Activated gamma-delta T cell treated with anti-CD3 and anti-CD28 coated beads, Interleukin-2, amount 50 U/mL, for 16 hours (primary cell): ENCODE results near the gene AMIGO2.

Source experiments
- DNase-seq: peaks from one replicate; pipeline ENCODE4 v3.0.0-alpha.2; 2020; ENCODE audit warnings: low read depth

The AMIGO2 gene

DNA sequence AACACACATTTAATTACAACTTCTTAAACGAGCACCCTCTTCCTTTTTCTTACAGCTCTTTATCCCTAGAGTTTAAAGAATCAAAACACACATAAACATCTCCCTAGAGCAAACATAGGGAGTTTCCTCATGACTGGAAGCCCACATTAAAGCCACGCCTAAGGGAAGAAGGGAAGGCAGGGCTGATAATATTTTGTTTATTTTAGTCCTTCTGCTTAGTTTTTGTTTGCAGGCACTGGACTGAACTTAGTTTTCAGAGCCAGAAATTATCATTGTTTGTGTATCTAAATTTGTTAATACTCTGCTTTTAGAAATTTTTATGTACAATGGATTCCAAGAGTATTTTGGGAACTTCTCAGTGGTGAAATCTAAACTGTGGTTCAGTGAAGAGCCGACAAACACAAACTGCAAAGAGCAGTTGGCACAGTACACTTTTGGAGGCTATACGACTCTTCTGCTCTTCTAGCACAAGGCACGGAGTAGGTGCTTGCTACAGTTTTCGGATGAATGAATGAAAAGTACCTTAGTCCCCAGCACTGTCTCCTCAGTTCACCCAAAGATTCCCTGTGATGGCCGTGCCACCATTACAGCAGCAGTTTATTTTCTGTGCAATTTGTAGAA lies 17.6 kb upstream of the AMIGO2 start:
- no peak for DNase-seq

DNA sequence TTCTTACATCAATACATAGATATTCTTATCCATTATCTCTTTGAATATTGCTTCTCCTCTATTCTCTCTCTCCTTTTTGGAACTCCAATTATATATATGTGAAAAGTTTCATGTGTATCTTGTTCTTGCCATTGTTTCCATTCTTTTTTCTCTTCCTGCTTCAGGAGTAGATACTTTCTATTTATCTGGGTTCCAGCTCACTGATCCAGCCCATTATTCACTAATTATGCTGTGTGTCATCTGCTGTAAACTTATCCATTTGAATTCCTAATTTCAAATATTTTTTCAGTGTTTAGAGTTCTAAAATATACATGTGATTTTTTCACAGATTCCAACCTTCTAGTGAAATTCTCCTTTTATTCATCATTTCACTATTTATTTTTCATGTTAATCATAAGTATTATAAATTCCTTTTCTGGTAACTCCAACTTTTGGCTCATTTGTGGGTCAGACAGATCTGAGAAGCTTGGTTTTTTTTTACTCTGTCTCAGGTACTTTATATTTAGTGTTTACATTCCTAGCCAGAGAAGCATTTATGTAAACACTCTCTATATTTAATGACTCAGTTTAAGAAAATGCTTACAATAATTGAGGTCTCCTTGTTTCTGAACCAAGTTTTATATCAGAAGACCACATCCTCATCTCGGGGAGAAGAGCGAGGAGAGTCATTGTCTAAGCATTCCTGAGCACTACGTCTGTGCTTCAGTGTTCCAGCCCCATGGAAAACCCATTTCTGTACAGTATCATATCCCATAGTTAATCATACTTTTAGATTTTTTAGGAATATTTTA lies 15.9 kb upstream of the AMIGO2 start:
- DNase-seq, result no peak

DNA sequence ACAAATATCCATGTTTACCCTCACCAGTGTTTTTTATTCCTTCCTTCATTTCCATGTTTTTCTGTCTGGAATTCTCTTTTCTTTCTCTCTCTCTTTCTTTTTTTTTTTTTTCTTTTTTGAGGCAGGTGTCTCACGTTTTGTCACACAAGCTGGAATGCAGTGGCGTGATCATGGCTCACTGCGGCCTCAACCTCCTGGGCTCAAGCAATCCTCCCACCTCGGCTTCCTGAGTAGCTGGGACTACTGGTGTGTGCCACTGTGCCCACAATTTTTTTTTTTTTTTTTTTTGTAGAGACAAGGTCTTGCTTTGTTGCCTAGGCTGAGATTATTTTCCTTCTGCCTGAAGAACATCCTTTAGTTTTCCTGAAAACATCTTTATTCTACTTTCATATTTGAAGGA lies 15.0 kb upstream of the AMIGO2 start:
- no peak for DNase-seq

DNA sequence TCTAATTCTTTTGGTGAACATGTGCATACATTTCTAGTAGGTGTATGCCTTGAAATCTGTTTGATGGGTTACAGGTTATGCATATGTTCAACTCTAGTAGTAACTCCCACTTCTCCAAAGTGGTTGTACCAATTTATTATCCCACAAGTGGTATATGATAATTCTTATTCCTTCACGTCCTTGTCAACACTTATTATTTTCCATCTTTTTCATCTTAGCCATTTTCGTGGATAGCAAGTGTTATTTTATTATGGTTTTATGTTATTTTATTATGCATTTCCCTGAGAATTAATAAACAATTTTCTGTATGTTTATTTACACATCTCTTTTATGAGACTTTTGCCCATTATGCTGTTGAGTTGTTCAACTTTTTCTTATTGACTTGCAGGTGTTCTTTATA lies 11.2 kb upstream of the AMIGO2 start:
- no peak for DNase-seq

DNA sequence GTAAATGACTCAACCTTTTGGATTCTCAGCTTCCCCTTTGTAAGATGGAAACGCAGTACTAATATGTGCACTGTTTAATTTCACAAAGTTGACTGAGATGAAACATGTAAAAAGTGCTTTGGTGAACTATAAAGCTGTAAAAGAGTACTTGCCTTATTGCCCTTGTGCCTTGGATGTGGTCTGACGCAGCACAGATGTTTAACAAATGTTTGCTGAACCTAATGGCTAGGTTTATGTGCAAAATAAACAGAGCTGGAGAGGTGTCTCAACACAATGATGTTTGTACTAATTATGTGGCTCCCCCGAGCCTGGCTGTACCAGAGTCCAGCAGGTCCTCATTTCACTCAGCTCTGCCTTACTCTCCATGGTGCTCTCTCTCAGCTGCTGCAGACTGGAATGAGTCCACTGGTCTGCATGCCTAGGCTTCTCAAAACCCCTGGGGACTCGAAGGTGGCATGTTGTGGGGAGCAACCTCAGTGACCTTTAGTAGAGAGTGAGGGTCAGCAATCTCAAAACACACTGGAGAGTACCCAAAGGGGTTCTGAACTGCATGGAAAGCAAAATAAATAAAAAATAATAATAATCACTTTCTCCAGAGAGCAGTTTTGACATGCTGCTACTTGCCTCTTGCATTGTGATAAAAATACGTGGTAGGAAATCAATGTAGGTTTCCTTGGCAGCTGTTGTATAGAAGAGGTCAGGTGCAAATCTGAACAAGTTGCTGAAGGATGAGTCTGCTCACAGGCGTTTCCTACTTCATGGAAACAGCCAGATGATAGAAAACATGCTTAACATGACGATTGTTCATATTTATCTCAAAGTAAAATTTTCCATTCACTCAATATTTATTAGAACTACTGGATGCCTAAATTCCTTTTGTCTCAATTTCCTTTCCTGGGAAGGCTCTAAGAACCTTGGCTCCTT lies 8.5 kb upstream of the AMIGO2 start:
- DNase-seq, result no peak

DNA sequence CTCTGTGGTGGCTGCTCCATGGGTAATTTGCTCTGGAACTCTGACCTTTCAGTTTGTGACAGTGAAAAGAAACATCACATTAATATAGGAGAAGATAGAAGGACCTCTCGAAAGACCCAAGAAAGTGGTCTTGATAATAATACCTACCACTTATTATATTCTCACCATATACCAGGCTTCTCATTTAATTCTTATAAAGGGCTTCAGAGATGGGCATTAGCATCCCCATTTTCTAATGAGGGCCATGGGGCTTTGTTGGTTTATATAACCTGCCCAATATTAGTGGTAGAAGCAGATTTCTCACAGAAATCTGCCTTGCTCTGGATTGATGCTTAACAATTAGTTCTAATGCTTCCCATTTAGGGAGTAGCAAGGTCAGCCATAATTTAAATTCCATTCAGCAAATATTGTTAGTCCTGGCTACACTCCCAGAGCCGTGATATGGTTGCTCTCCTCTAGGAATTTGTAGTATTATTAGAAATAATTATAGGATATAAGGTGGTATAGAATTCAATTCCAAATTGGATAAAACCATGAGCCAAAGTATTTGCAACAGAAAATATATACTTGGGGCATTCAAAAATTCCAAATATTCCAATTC lies 7.4 kb upstream of the AMIGO2 start:
- DNase-seq, result no peak

DNA sequence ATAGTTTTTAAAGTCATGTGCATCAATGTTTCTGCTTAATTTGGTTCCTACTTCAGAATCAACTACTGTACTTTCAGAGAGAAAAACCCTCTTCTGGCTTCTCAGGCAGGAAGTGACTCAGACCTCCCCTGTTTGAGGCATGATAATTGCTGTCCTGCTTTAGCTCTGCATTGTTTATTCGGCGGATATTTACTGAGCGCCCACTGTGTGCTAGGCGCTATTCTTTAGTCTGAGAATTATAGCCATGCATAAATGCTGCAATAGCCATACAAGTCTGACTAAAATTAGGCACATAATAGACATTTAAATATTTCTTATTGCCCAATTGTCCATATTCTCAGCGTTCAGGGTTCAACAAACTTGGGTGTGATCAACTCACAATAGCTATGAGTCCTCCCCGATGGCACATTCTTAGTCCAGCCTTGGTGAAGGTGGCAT lies 6.1 kb upstream of the AMIGO2 start:
- DNase-seq, result peak; percentile 28

DNA sequence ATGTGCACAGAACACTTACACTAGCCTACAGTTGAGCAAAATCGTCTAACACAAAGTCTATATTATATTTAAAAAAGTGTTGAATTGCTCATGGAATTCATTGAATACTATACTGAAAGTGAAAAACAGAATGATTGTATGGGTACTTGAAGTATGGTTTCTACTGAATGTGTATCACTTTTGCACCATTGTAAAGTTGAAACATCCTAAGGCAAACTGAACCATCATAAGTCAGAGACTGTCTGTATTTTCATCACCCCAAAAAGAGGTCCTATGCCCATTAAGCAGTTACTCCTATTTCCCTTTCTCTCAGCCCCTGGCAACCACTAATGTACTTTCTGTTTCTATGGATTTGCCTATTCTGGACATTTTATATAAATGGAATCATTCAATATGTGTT lies 4.4 kb upstream of the AMIGO2 start:
- no peak for DNase-seq

DNA sequence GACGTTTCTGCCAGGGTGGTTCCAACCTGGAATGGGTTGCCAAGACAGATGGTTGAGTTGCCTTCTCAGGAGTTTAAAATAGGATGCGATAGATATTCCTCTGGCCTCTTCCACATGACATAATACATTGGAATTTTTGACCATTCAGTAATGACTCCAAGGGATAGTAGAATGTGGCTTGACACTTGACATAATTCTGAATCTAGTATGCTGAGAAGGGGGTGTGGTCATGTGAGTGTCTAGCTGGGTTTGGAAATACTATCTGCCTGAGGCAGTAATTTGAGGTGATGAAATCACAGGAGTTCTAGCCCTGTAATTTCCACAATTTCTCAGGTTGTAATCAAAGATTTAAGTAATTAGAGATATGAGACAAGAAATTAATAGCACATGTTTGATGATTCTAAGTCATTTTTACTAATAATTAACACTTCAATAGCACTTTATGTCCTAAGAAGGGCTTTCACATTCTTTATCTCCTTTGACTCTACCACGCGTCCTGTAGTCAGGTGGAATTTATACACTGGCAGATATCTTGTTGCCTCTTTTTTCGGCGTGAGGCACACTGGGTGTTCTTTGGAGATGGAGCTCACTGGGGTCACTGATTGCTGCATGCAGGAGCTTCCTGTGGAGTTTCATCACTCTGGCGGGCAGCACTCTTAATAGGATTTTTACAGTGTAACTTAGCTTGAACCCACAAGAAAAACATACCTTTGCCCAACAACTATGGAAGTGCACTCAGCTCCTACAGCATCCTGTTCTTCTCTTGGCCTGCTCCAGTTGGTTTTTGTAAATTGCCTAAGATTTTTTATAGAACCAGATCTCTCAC lies 3.2 kb upstream of the AMIGO2 start:
- no peak for DNase-seq

DNA sequence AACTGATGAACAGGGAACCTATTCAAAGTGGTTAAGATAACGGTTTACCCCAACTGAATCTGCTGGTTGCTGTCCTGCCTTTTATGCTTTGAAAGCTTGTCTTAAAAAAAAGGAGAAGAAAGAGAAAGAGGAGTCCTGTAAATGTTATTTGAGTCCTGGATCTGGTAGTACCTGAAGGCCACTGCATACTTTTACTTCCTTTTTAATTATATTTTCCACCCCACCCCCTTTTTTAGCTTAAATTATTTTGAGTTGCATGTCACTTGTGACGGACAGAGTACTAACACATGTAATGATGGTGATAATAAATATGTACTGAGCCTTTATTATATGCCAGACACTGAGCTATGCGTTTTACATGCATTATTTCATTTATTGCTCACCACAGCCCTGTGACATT lies 2.5 kb upstream of the AMIGO2 start:
- DNase-seq, result no peak

DNA sequence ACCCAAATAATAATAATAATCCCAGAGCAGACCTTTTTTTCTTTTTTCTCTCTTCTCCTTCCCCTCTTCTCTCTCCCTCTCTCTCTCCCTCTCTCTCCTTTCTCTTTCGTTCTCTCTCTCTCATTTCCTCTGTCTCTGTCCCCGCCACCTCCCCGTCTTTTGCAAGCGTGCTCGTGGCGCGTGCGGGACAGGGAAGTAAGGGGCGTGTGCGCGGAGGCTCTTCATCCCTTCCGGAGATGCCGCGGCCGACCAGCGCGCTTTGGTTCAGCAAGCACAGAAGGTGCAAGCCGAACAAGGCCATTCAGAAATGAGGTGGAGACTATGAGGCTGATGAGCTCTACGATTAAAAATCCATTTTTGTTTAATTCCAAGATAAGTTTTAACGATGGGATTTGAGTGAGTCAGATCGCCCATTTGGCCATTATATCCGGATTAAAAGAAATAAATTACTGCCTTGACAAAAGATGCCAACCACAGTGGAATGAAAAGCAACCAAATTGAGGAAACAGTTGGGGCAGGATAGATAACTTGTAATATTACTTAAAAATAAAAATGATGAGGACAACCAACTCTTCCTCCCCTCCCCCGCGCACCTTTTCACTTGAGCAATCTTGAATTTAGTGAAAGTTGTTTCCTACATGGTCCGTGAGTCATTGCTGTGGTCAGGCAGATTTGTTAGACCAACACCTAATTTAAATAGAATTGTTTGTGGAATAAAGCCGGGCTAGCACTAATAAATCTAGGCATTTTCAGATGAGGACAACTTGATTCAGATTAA lies 1.2 kb upstream of the AMIGO2 start:
- DNase-seq, result no peak

DNA sequence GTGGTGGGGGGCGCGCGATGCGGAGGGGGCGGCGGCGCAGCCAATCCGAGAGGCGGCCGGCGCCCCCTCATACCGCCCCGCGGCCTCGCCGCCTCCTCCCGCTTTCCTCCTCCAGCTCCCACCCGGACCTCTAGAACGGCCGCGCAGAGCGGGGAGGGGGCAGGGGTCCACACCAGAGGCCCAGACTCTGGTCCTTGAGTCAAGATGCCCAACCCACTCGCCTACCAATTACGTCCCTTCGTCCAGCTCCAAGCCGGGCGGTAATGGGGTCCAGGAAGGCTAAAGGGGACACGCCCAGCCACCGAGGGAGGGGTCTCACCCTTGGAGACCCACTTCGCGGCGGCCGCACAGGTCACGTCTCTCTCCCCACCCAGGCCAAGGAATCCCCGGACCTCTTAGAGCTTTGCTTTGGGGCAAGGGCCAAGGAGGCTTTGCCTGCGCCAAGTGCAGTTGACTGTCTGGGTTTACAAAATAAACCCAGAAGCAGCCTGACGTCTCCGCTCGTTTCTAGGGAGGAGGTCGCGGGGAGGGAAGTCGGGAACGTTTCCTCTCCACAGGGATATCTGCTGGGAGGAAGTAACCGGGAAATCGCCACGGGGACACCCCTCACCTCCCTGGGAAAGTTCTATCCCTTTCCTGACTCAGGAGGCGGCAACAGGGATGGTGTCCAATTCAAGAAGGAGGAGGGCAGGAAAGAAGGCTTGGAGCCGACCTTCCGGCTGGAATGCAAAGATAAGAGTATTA lies 394 bp upstream of the AMIGO2 start:
- DNase-seq, result no peak

DNA sequence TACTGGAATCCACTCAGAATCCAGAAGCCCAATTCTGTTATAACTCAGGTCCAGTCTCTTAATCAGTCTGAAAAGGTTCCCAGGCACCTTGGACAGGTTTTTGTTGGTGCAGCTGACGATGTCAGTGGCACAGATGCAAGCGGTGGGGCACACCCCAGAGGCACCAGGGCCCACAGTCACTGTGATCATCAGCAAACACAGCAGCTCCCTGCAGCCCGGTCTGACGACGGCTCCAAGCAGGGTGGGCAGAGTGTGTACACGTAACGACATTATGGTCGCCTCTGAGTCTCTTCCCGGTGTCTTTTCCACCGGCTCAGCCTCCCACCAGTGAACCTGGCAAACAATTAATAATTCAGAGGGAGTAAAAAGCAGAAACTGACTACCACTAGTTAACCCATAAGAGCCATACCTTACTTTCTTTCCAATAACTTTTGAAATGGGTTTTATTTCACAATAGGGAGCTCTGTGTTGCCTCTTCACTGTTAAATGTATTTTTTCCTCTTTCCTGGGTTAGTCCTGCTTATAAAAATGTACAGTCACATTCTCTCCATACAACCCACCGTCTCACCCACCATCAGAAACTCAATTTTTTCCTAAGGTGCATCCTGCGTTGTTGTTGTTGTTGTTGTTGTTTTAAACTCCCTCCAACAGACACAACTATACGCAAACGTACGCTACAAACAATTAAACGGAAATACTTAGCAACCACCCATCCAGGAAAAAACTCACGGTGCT lies 859 bp downstream of the AMIGO2 start:
- DNase-seq, result no peak

DNA sequence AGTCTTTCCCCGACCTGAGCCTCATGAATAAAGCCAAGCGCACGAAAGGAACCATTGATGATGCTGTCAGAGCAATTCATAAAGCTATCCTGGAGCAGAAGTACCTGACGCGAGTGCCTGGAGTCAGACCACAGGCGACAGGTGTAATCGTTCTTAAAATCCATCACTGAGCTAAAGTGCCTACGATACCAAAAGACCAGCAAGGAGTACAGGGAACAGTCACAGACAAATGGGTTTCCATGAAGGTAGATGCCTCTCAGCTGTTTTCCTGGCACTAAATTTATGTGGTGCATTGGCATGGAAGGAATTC lies 1.7 kb downstream of the AMIGO2 start:
- DNase-seq, result no peak

DNA sequence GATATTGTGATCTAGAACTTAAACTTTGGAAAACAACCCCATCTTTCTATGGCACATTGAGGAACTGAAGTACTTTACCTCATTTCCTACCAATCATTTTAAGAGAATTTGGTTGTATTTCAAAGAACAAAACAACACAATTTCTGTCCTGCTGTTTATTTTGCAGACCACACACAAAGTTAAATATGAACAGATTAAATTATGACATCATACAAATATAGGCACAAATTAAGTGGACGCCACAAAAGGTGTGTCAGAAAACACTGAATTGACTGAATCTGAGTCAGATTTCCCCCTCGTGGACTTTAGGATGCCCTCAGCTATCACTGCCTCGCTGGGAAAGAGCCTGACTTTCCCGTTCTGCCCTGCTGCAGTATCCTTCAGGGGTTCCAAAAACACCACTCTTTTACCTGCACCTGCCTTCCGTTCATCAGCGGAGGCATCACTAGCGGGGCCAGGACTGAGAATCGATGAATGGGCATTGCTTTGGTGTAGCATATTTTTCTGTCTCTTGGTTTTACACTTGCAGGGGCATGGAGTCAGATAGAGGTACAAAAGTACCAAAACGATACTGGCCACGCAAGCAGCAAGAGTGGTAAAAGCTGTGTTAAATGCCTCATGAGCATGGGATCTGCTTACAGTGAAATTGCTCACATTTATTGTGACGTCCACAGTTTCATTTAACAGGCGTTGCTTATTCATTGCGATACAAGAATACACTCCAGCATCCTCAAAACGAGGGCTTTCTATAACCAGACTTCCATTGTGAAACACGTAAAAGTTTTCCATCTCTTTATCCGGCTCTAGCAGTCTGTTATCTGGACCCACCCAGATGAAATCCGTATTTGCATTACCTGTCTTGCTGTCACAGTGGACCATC lies 2.3 kb downstream of the AMIGO2 start:
- DNase-seq, result no peak

DNA sequence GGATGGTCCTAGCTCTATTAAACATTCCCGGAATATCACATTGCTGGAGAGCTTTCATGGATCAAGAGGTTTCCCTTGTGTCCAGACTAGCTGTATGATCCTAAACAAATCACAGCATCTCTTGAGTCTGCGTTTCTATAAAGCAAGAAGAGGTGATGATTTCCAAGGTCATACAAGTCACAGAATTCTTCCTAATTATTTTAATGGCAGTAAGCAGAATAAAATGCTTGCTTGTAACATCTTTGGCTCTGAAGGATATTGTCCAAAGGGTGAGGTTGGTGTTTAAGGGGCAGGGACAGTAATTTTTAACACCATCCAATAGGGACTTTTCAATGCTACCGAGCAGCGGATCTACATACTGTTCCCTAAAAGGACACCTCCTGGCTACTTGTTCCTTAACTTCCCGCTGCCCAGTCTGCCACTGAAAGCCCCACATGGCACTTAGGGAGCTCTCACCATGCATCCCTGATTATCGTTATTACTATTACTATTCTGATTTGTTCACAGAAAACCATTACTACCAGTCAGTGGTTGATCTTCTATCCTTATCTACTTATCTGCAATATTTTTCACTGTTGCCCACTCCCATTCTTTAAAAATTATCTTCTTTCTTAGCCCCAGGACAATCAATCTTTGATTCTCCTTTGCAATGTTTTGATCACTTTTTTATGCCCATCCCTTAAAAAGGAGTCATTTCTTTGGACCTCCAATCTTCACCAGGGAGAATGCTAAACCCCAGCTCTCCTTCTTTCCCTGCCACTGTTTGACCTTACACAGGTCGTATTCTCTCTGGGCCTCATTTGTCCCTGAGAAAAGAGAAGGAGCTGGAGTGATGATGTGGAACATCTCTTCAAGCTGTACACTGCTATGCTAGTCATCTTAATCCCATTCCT lies 4.3 kb downstream of the AMIGO2 start:
- DNase-seq, result no peak

DNA sequence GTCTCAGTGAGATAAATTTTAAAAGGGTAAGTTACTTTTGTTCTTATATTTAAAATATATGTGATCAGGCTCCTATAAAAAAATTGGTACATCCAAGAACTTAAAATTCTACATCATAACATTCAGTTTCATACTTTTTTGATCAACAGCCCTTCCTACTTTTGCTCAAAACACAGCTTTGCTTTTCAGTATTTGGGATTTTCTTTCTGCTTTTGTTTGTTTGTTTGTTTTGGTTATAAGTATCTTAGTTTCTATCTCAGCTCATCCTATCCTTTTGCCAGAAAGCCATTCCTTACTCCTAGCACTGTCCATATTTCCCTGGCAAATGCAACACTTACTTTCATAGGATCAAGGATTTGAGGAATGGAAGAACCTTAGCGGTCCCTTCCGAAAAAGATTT lies 5.0 kb downstream of the AMIGO2 start:
- DNase-seq, result no peak
